Measurements from ENCODE around the gene OR7C1.

The OR7C1 gene

GRCh38 chr19:14837391-14837790, 2.4 kb upstream of the OR7C1 start:
- TF ChIP-seq, protein P1, sequence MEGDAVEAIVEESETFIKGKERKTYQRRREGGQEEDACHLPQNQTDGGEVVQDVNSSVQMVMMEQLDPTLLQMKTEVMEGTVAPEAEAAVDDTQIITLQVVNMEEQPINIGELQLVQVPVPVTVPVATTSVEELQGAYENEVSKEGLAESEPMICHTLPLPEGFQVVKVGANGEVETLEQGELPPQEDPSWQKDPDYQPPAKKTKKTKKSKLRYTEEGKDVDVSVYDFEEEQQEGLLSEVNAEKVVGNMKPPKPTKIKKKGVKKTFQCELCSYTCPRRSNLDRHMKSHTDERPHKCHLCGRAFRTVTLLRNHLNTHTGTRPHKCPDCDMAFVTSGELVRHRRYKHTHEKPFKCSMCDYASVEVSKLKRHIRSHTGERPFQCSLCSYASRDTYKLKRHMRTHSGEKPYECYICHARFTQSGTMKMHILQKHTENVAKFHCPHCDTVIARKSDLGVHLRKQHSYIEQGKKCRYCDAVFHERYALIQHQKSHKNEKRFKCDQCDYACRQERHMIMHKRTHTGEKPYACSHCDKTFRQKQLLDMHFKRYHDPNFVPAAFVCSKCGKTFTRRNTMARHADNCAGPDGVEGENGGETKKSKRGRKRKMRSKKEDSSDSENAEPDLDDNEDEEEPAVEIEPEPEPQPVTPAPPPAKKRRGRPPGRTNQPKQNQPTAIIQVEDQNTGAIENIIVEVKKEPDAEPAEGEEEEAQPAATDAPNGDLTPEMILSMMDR (IDR thresholded peaks at IDR 0.05; ENCODE audit: insufficient read depth, missing control alignments) = no peak
- DNase-seq (ENCODE audit: insufficient read length, low spot score) (no peak), FAIRE-seq (no peak)

GRCh38 chr19:14830702-14831101, 4.3 kb downstream of the OR7C1 start:
- no peak for FAIRE-seq
- TF ChIP-seq, protein P1 (IDR thresholded peaks at IDR 0.05; ENCODE audit: insufficient read depth, missing control alignments) = no peak
- DNase-seq (ENCODE audit: insufficient read length, low spot score) = no peak

DNA sequence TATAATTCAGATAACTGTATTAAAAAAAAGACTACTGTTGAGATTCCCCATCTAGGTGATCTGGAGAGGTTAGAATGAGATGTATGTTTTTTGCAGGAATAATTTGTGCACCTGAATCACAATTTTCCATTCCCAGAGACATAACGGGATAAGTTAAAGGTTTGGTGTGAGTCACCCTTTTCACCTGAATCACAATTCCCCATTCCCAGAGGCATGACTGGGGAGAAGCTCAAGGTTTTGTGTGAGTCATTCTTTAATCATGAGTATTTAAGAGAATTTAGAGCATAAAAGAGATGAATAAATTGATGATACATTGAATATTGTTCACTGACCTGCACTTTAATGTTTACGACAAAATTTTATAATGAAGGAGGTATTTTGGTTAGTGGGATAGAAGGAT, 9.0 kb downstream of the OR7C1 start:
- DNase-seq (ENCODE audit: insufficient read length, low spot score) (no peak), FAIRE-seq (no peak)
- TF ChIP-seq, protein P1 (IDR thresholded peaks at IDR 0.05; ENCODE audit: insufficient read depth, missing control alignments) = no peak

GRCh38 chr19:14821937-14822336, 13.0 kb downstream of the OR7C1 start:
- DNase-seq (ENCODE audit: insufficient read length, low spot score) = no peak
- TF ChIP-seq, protein P1 (IDR thresholded peaks at IDR 0.05; ENCODE audit: insufficient read depth, missing control alignments) = no peak
- no peak for FAIRE-seq

DNA sequence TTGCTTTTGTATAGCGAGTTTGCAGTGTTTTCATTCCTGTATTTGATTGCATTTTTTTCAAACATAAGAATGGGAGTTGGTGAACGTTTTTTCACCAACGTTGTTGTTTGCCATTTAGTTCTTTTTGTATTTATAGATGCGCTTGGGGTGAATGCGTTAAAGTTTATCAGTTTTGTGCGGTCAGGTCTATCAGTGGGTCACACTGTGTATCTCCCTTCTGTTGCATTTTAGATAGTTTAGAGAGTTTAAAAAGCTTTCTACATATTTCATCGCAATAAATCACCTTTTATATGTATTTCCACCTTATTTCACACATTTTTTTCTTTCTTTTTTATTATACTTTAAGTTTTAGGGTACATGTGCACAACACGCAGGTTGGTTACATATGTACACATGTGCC, 16.4 kb downstream of the OR7C1 start:
- TF ChIP-seq, protein P1 (IDR thresholded peaks at IDR 0.05; ENCODE audit: insufficient read depth, missing control alignments) = no peak

GRCh38 chr19:14817052-14817451, 17.9 kb downstream of the OR7C1 start:
- FAIRE-seq (no peak), DNase-seq (ENCODE audit: insufficient read length, low spot score) (no peak)
- TF ChIP-seq, protein P1 (IDR thresholded peaks at IDR 0.05; ENCODE audit: insufficient read depth, missing control alignments) = no peak

More for the DNA sequence above, 16.4 kb downstream of the OR7C1 start:
- FAIRE-seq (no peak), DNase-seq (ENCODE audit: insufficient read length, low spot score) (no peak)

GRCh38 chr19:14814982-14815652, 19.9 kb downstream of the OR7C1 start:
- FAIRE-seq = no peak
- DNase-seq (ENCODE audit: insufficient read length, low spot score) = no peak

More at GRCh38 chr19:14814982-14815652, 19.9 kb downstream of the OR7C1 start:
- TF ChIP-seq, protein P1 (IDR thresholded peaks at IDR 0.05; ENCODE audit: insufficient read depth, missing control alignments) = no peak

All from D721Med (cell line).